Fibroblast of skin of left biceps (primary cell): ENCODE measurements around the gene MYL6B.

Source experiments
- DNase-seq, 2 experiments: peaks; one replicate each; pipeline ENCODE4 v3.0.0-alpha.2; 2013; ENCODE audit warnings: low read depth in 2 of 2

Gene MYL6B

DNA sequence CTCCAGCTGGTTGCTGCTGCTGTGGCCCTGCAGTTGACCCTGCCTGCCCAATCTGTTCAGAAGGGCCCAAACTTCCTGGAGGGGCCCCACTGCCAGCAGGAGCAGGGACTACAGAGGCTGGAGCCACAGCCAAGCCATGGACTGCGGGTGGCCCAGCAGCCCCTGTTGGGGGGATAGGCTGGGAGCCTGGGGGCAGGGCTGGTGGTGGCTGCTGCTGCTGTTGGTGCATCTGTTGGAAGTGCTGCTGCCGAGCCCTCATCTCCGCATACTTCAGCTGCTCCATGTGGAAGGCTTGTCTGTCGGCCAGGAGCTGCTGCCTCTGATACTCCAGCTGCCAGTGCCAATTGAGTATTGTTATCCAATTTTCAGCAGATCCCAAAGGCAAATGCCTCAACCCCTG lies 13.0 kb downstream of the MYL6B start:
- DNase-seq, result no peak

DNA sequence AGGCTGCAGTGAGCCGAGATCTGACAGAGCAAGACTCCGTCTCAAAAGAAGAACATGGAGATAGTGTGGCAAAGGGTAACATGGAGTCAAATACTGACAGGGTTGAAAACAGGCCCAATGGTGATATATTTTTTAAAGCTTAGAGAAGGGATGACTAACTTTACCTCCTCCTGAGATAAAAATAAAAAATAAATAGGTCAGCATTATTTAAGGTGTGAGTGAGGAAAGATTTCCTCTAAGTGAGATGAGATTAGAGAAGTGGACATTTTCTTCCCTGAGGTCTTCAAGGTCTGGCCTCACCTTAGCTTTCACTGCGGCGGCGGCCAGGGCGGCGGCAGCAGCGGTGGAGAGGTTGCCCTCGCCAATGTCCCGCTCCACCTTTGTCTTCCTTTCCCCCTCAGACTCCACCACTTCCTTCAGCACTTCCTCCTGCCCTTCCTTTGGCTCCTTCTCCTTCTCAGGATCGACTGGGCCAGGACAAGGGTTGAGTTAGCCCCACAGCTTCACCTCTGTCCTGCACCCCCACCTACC lies 16.9 kb downstream of the MYL6B start:
- no peak for DNase-seq

DNA sequence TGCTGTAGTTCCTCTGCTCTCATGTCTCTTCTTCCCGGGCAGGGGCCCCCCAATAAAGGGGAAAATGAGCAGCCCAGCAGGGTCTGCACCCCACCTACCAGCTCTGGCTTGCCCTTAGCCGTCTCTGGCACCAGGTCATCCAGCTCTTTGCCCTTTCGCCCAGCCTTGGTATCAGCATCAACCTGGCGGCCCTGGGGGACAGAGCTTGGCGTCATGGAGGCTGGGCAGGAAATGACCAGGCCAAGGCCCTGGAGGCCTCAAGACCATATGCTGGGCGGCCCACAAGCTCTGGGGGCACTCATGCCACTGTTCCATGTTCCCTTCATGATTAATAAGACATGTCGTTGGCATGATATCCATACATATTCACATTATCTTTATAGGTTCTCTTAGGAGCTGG lies 20.5 kb downstream of the MYL6B start:
- no peak for DNase-seq

DNA sequence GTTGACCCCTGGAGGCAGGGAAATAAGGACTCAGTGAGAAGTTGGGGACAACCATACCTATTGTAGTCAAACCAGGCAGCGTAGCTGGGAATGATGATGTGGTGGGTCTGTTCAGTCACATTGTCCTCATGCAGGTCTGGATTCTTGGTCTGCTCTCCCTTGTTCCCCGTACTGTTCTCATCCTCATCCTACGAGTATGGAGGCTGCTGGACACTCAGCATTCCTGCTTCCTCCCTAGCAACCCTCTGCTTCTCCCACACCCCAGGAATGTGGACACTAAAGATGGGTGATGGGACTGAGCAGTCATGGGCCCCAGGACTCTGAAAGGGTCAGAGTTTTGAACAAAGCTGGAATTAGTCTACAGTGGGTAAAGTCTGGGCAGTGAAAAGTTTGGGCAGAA lies 26.0 kb downstream of the MYL6B start:
- no peak for DNase-seq

DNA sequence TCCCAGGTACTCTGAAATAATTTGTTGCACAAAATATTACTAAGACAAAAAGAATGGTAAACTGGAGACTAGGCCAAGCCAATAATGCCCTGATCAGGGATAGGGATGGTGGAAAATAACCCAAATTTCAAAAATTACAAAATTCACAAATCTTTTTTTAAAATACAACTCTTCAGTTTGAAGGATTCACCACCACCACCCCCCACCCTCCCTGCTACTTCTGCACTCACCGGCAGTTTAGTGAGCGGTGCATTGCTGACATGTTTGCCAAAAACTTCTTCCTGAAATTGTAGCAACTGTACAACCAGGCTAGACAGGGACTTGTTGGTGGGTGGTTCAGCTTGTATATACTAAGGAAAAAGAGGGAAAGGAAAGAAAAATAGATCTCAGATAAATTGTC lies 34.6 kb downstream of the MYL6B start:
- no peak for DNase-seq

DNA sequence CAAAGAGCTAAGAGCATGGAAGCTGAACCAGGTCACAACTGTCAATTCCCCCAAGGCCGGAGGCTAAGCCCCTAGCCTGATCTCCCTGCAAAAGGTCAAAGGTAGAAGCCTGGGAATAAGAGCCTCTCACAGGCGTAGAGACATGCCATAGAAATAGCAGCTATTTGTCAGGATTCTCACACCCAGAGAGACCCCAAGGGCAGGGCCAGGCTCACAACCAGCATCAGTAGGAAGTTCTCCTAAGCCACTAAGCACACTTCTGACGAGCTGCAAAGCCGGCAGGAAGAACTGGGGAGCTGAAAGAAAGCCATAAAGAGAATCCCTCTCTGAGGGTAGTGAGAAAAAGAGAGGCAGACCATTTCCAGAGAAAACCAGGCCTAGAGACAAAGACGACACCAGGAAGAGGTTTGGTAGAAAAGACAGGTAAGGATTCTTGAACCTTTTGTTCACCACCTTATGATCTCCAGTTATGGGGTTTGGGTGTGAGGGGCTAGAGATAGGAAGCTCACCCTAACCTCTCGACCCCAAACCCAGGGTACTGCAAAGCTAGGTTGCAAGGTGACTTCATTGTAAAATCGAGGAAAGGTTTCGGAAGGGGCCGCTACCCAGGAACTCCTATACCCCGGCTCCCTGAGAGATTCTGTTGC lies 35.9 kb downstream of the MYL6B start:
- no peak for DNase-seq

DNA sequence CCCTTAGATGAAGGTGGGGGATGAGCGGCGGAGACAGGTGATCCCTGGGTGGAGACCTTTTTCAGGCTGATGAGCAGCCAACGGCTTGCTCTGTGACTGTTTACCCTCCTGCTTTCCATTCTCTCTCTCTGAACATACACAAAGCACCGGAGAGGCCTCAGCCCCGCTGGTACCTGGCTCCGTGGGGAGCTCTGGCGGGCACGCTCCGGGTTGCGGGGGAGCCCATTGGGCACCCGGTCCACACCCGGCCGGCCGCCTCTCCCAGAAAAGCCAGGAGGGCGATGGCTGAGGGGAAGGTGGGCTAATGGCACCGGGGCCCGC lies 36.4 kb downstream of the MYL6B start:
- no peak for DNase-seq

DNA sequence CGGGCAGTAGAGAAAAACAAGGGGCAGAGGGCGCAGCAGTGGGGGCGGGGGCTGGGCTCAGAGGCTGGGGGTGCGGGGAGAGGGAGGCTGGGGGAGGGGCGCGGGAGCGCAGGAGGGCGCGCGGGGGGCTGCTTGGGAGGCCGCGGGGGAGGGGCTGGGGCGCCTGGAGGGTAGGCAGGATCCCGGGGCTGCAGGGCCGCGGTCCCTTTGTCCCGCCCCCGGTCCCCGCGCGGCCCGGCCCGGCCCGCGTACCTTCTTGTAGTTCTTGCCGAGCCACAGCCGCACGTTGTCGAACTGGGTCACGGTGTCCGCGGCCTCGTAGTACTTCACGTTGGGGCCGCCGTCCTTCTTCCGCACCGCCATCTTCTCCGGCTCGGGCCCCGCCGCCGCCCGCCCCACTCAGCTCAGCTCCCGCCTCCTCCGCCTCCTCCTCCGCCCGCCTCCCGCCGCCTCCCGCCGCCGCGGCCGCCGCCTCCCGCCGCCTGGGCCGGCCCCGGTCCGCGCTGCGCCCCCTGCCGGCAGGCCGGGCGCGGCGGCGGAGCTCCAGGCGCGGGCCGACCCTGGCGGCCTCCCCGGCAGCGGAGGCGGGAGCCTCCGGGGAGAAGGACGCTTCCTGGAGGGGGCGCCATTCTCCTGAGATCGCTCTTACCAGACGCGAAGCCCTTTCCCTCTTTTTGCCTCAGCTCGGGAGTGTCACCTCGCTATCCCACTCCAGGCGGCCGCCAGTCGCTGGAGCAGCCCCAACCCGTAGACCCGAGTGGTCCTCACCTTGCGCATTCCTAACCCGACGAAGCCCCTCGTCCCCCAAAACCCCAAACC lies 36.9 kb downstream of the MYL6B start, which contains the start of gene SMARCC2:
SMARCC2 (minus strand) TSS at position 385 of the 819 bp plus-strand sequence; CDS start at position 363, 22 bp downstream.
- DNase-seq, result peak; percentile 49 to 66

DNA sequence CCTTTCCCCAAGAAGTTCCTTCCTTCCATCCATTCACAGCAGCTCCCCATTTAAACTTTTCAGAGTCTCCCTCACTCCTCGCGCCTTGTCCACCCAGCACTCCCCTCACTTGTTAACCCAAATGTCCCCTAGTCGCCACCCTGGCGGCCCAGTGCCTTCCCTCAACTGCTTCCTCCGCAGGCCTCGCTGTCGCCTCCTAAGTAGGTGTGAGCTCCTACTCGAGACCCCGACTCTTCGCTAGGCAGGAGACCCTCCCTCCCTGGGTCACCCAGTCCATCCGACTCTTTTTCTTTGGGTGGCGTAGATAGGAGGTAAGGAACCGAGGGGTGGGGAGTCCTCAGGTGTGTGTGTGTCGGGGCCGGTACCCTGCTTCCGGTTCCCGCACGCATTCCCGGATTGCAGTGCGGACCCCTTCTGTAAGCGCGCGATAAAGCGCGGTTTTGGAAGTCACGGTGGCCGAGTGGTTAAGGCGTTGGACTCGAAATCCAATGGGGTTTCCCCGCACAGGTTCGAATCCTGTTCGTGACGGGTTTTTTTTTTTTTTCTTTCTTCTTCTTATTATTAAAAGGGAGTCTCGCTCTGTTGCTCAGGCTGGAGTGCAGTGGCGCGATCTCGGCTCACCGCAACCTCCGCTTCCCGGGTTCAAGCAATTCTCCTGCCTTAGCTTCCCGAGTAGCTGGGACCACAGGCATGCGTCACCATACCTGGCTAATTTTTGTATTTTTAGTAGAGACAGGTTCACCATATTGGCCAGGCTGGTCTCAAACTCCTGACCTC lies 37.7 kb downstream of the MYL6B start:
- DNase-seq, result peak; percentile 56 to 66

DNA sequence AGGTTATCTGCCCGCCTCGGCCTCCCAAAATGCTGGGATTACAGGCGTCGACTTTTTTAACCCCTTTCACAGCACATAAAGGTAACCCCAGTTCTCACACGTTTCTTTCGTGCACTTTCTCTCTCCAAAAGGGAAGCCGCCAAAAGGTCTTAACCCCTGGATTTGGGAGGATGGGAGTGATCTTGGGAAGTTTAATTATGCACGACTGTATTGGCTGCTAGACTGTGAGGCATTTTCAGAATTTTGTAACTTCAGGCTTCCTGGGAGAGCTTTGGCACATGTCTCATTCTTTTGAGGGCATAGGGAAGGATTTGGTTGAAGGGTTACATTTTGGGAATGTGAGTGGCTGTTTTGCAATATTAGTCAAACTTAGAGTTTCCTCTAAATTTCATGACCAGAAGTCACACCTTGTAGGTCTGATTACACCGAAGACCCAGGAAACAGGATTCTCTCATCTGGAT lies 38.3 kb downstream of the MYL6B start:
- no peak for DNase-seq

DNA sequence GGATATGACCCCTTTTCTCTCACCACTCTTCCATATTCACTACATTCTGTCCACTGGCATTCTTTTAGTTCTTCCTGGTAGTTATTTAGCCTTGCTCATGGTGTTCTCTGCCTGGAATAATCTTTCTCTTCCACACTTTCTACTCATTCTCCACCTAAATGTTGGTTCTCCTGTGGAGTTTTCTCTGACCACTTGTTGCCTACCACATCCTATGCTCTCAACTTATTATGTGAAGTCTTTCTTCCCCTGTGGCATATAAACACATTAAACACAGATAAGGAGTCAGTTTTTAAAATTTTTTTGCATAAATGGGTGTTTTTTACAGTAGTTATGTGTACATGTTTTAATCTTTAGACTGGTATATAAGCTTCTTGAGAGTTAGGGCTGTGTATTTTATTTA lies 40.2 kb downstream of the MYL6B start:
- DNase-seq, result no peak

DNA sequence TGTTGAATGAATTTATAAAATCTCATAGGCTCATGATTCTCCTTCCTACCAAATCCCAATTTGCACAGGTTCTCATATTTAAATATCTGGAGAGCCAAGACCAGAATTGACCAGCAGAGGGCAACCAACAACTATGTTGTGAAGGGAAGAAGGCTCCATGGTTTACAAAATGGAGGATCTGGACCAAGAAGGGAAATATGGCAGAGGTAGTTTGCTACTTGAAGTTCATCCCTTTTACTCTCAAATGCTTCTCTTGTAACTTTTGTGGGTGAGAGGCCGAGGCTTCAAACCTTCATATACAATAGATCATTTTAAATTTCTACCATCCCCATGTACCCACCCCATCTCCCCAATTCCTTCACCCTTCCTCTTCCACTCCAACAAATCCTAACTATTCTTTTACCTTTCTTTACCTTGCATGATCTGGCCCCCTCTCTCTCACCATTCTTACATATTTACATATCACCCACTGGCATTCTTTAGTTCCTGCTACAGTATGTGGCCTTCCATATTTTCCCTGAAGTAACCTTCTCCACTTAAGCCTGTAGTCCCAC lies 40.7 kb downstream of the MYL6B start:
- peak; percentile 54 to 62 for DNase-seq

DNA sequence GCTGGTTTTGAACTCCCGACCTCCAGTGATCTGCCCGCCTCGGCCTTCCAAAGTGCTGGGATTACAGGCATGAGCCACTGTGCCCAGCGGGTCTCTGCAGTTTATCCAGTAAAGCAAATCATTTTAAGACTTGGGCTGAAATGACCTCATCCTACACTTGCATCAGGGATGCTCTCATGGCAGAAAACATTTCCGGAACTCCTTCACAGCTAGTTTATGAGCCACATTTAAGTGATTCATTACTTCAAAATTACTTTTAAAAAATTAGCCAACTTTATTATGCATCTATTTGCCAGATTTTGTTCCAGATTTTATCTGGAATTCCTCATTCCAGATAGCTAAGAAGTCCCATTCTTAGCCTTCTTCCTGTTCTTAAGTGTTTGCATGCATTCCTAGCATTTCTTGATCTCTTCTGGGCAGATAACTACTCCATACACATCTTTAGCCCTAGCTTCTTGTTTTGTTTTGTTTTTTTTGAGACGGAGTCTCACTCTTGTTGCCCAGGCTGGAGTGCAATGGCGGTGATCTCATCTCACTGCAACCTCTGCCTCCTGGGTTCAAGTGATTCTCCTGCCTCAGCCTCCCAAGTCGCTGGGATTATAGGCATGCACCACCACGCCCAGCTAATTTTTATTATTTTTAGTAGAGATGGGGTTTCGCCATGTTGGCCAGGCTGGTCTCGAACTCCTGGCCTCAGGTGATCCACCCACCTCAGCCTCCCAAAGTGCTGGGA lies 44.6 kb downstream of the MYL6B start:
- peak; percentile 82 to 84 for DNase-seq

DNA sequence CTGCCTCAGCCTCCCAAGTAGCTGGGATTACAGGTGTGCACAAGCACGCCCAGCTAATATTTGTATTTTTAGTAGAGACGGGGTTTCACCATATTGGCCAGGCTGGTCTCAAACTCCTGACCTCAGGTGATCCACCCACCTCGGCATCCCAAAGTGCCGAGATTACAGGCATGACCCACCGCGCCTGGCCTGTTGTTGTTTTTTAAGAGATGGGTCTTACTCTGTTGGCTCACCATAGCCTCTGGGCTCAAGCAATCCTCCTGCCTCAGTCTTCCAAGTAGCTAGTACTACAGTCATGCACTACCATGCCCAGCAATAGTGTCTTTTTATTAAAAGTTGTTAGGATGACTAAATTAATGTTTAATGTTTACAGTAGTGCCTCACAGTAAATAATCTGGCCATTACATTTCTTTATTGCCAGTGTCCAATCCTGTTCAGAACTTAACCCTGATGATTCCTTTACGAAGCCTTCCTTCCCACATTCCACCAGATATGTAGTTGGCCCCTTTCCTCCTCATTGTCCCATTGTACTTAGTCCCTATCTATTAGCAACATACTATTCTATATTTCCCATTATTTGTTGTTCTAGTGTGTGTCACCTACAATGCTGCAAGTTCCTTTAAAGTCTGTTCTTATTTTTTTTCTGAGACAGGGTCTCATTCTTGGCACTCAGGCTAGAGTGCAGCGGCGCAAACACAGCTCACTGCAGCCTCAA lies 45.7 kb downstream of the MYL6B start:
- no peak for DNase-seq

DNA sequence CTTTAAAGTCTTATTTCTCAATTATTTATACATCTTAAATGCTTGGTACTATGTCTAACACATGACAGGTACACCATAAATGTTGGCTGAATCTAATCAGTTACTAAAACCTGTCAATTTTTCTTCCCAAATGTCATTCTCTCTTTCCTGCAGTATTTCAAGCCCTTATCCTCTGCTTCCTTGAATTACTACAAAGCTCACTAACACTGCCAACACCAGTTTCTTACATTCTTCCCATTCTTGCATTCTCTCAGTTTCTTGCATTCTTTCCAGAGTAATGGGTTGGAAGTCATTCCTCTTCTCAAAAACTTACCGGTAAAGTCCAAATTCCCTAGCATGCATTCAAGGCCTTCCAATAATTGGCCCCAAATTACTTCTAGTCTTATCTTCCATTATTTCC lies 46.4 kb downstream of the MYL6B start:
- no peak for DNase-seq

DNA sequence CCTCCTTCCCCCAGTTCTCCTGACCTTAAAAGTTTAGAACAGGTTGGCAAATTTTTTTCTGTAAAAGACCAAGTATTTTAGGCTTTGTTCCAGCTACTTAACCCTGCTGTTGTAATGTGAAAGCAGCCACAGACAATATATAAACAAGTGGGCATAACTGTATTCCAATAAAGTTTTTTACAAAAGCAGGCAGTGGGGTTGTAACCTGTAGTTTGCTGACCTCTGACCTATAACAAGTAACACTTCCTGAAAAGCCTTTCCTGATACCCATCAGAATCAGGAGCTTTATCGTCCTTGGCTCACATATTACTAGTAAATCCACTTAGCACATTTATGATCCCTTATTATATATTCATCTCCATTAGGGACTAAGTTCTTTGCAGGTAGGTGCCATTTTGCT lies 50.0 kb downstream of the MYL6B start:
- DNase-seq, result no peak

DNA sequence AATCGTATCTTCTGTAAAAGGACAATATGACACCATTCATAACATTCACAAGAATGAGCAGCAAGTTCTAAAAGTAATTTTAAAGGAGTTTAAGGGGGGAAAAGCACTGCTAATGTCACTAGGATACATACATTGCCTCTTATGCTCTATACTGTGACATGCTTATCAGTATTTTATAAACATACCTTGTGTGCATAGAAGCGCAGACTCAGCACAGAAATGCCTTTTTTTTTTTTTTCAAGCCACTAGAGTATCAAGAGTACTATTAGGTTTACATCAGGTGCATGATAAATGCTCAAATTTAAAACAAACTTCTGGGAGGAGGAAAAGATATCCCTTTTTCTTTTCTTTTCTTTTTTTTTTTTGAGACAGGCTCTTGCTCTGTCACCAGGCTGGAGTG lies 50.5 kb downstream of the MYL6B start:
- no peak for DNase-seq

DNA sequence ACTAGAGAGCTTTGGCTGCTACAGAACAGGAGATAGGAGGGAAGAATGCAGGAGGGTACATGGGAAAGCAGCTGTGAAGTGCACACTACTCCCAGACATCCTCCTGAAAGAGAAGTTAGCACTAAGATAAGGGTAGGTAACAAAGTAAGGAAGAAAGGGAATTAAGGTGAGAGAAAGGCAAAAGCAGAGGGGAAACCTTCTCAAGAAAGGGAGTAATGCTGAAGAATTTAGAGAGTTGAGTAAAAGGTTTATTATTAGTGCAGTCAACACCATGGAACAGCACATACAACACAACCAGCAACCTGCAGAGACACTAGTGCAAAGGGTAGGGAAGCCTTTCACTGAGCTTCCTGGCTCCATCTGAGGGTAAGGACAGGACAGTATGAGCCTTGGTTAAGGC lies 51.9 kb downstream of the MYL6B start:
- DNase-seq, result no peak

DNA sequence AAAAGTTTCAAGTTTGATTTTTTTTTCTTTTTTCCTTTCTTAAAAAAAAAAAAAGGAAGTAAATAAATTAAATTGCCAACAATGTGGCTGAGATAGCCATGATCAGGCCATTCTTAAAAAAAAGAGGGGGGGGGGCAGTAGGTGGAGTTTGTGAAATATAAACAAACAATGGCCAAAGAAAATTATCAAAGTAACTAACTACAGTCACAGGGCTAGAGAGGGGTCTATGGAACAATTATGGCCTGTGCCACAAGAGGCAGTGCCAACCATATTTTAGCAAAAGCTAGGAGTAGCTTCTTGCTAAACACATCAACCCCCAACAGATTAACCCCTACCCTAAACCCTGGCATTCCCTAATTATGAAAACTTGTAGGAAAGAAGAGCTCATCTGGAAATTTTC lies 53.1 kb downstream of the MYL6B start:
- DNase-seq, result no peak

DNA sequence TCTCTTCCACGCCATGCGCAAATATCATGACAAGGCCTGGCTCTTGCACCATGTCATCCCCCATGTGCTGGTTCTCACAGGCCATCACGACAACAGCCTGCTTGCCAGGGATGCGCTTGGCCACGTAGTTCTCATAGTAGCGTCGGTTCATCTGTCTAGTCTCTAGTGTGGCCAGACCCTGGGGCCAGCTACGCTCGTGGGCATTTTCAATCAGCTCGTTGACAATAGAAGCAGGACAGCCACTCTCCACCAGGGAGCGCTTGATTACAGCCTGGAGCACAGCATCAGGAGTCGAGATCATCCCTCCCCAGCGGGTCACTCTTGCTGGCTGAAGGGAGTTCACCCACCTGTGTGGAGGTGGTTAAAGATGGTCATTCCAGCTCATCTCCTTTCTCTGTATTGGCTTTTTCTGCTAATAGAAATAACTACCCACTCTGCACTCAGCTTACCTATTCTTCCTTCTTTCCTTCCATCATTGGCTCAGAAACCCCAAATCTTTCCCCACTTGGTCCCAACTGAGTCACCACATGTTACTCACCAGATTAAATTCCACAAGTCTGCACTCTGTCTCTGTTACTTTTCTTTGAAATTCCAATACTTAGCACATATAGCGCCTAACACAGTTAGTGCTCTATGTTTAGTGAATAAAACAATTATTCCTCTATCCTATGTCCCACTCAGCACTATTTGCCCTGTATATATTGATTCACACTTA lies 54.2 kb downstream of the MYL6B start:
- DNase-seq, result no peak
